ENCODE measurements around the gene ASTN1. TPM values are rescaled to one million over a fixed set of nuclear protein-coding genes. Genes with fewer than 3 reads are reported as not detected.

ASTN1 gene
- total RNA-seq, 1 donor from 2014 or later, result 0.35 TPM

GRCh38 chr1:177010211-177010825 is 154.2 kb downstream of the ASTN1 start:
- DNase-seq (ENCODE audit: missing footprints), result no peak
- no peak for ATAC-seq
- intact Hi-C loops (cut with DNase I), result no loop called here

GRCh38 chr1:177008653-177009052 is 155.9 kb downstream of the ASTN1 start:
- DNase-seq (ENCODE audit: missing footprints) (no peak), ATAC-seq (no peak)
- intact Hi-C loops (cut with DNase I), result no loop called here

- ATAC-seq (peak; percentile 84), DNase-seq (ENCODE audit: missing footprints) (no peak)
- intact Hi-C loops (cut with DNase I), result no loop called here
Observed at GRCh38 chr1:177007437-177008161, 156.9 kb downstream of the ASTN1 start.

DNA sequence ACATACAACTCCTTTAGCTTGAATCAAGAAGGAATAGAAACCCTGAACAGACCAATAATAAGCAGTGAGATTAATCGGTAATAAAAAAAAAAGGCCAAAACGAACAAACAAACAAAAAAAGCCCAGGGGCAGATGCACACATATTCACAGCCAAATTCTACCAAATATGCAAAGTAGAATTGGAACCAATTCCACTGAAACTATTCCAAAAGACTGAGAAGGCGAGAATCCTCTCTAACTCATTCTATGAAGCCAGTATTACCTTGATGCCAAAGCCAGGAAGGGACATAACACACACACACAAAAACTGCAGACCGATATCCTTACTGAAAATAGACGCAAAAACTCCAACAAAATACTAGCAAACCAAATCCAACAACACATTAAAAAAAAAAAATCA is 161.6 kb downstream of the ASTN1 start:
- ATAC-seq, result no peak
- DNase-seq (ENCODE audit: missing footprints), result no peak
- intact Hi-C loops (cut with DNase I), result no loop called here

DNA sequence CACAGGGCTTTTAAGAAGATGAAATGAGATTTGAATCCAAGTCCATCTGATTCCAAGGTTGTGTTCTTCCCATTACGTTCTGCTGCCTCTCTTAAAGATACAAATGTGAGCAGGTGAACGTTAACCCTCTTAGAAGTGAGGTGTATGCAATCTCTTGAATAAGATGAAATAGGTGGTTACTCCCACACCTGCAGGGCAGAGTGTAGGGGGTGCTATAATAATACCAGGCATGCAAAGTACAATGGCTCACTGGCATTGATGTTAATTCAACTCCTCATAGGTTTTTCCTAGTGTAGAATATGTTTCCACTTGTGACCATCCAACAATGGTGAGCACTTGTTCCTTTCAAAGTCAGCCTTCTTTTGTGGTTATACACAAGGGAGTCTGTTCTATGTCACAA is 163.0 kb downstream of the ASTN1 start:
- intact Hi-C loops (cut with DNase I), result no loop called here
- ATAC-seq (no peak), DNase-seq (ENCODE audit: missing footprints) (no peak)

GRCh38 chr1:176998183-176998795 is 166.2 kb downstream of the ASTN1 start:
- ATAC-seq, result no peak
- intact Hi-C loops (cut with DNase I), result no loop called here
- no peak for DNase-seq (ENCODE audit: missing footprints)

GRCh38 chr1:176996456-176997090 is 167.9 kb downstream of the ASTN1 start:
- DNase-seq (ENCODE audit: missing footprints) (no peak), ATAC-seq (no peak)
- intact Hi-C loops (cut with DNase I), result no loop called here

- intact Hi-C loops (cut with DNase I), result no loop called here
- ATAC-seq, result no peak
- no peak for DNase-seq (ENCODE audit: missing footprints)
Observed at GRCh38 chr1:176994931-176995596, 169.4 kb downstream of the ASTN1 start.

GRCh38 chr1:176993587-176993986 is 170.9 kb downstream of the ASTN1 start:
- no peak for ATAC-seq
- intact Hi-C loops (cut with DNase I), result no loop called here
- no peak for DNase-seq (ENCODE audit: missing footprints)

DNA sequence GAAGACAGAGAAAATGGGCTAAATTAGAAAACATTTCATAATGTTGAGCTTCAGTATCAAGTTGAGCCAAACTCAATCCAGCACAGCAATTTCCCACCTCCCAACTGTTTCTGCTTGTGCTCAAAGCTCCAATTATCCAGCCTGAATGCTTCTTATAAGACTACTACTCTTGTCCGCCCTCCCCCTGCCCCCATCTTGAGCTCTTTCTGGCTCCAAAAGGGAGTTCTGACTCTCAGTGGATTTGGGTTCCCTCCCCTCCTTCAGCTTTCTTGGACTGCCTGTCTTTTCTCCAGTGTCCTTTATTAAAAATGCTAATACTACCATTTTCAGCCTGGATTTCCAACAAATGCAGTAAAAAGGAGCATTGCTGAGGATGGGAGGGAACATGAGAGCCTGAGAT is 174.8 kb downstream of the ASTN1 start:
- no peak for DNase-seq (ENCODE audit: missing footprints)
- intact Hi-C loops (cut with DNase I), result no loop called here

GRCh38 chr1:176989023-176989422 is 175.5 kb downstream of the ASTN1 start:
- DNase-seq (ENCODE audit: missing footprints) (no peak), ATAC-seq (no peak)
- intact Hi-C loops (cut with DNase I), result no loop called here

More for the DNA sequence above, 174.8 kb downstream of the ASTN1 start:
- ATAC-seq, result peak; percentile 76

GRCh38 chr1:176987016-176987415 is 177.5 kb downstream of the ASTN1 start:
- intact Hi-C loops (cut with DNase I), result no loop called here
- DNase-seq (ENCODE audit: missing footprints), result no peak
- no peak for ATAC-seq

- no peak for DNase-seq (ENCODE audit: missing footprints)
- ATAC-seq, result no peak
- intact Hi-C loops (cut with DNase I), result no loop called here
Observed at GRCh38 chr1:176983731-176984130, 180.8 kb downstream of the ASTN1 start.

DNA sequence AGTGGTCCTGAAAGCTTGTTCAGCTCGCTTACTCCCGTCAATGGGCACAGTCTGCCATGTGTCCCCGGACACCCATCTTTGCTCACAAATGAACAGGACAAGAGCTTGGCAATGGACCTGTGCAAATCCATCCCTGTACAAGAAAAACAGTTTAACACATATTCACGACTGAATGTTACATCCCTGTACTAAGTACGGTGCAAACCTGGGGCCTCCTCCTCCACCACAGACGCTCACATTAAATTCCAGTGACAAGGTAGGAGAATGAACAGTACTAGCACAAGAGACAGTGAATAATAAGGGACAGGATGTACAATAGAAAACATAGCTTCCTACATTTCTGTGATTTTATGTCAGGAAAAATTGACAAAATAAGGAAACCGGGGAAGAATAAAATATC is 187.7 kb downstream of the ASTN1 start:
- ATAC-seq (no peak), DNase-seq (ENCODE audit: missing footprints) (no peak)
- intact Hi-C loops (cut with DNase I), result no loop called here

DNA sequence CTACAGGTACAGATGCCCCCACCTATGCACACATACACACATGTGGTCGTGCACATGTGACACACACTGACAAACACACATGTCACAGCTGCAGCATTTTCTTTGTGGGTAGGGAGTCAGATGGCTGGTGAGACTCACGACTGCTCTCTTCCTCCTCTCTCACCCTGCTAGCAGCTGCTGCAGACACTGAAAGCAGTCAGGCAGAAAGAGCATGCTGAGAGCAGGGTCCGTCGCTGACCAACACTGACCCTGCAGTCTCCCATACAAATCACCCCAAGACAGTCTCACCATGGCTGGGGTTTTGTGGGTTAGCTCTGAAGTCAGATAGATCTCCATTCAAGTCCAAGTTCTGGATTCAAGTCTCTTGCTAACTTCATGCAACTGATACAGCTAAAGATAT is 188.3 kb downstream of the ASTN1 start:
- ATAC-seq, result no peak
- no peak for DNase-seq (ENCODE audit: missing footprints)
- intact Hi-C loops (cut with DNase I), result no loop called here

GRCh38 chr1:176964687-176965086 is 199.8 kb downstream of the ASTN1 start:
- no peak for DNase-seq (ENCODE audit: missing footprints)
- intact Hi-C loops (cut with DNase I), result no loop called here
- ATAC-seq, result no peak

DNA sequence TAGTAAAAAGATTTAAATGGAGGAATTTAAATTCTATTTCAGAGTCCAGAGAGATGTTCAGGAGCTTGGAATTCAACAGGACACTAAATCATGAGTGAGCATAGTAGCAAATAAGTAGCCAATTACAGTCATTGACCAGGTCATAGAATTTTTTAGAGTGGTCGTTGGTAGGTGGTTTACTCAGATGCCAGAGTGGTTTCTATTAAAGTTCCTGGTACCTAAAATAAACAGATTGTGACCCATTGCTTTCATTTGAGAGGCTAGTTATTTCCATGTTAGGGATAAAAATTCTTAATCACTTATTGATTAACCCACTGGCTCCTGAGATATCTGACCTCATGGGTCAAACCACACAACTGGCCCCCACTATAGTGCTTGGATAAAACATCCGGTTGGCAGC is 201.3 kb downstream of the ASTN1 start:
- DNase-seq (ENCODE audit: missing footprints), result no peak
- intact Hi-C loops (cut with DNase I), result no loop called here
- no peak for ATAC-seq

DNA sequence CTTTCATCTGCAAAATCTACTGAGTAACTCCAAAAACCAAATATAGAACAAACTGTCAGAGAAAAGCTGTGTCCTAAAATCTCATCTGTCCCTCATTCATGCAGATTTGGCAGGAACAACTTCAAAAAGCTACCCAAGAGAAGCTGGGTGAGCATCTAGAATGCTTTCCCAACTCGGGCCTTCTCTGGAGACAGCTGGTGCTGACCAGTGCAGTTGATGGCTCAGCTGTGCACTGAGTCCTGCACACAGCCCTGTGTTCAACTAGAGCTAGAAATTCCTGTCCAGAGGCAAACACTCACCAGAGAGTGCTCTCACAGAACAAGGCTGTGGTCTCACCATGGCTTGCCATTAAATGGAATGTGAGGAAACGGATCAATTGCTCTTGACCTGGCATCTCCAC is 202.8 kb downstream of the ASTN1 start:
- intact Hi-C loops (cut with DNase I), result no loop called here
- no peak for ATAC-seq
- DNase-seq (ENCODE audit: missing footprints), result no peak

GRCh38 chr1:176959191-176959820 is 205.2 kb downstream of the ASTN1 start:
- intact Hi-C loops (cut with DNase I), result no loop called here
- ATAC-seq, result no peak
- DNase-seq (ENCODE audit: missing footprints), result no peak

Data from Right ventricle myocardium inferior (tissue), 1 donor.